Activated CD4-positive, alpha-beta T cell treated with anti-CD3 and anti-CD28 coated beads, Interleukin-10, Interleukin-2, amounts not matched to agents 100 ng/mL and 50 ng/mL, durations not matched to agents 16 hours and 8 hours (primary cell): ENCODE results near the gene TDRD3.
"Not testable (repeated sequence)": the region's sequence is repeated elsewhere in the genome, so short reads cannot be mapped to it uniquely, and the experiment has no call there.

ENCODE experiments used
- DNase-seq: peaks from one replicate; pipeline ENCODE4 v3.0.0-alpha.2; 2020

The TDRD3 gene

GRCh38 chr13:60396783-60397703 is at the start of gene TDRD3:
TSS of gene TDRD3 (plus strand) at chr13:60397220. CDS start at chr13:60397365, 145 bp downstream.
- DNase-seq, result peak; percentile 89

- no peak for DNase-seq
These were observed 49.3 kb upstream of the TDRD3 start for GRCh38 chr13:60347690-60348089.

GRCh38 chr13:60348097-60348496 is 48.9 kb upstream of the TDRD3 start:
- no peak for DNase-seq

- no peak for DNase-seq
These were observed 45.7 kb upstream of the TDRD3 start for GRCh38 chr13:60351326-60351725.

- DNase-seq, result no peak
These were observed 45.0 kb upstream of the TDRD3 start for GRCh38 chr13:60351855-60352615.

- no peak for DNase-seq
These were observed 44.4 kb upstream of the TDRD3 start for GRCh38 chr13:60352644-60353043.

GRCh38 chr13:60355056-60355455 is 42.0 kb upstream of the TDRD3 start:
- DNase-seq, result no peak

- DNase-seq, result no peak
These were observed 40.0 kb upstream of the TDRD3 start for GRCh38 chr13:60356970-60357369.

- DNase-seq, result no peak
These were observed 38.6 kb upstream of the TDRD3 start for GRCh38 chr13:60358453-60358852.

GRCh38 chr13:60363288-60363687 is 33.7 kb upstream of the TDRD3 start:
- no peak for DNase-seq

- peak; percentile 2 for DNase-seq
These were observed 27.8 kb upstream of the TDRD3 start for GRCh38 chr13:60369242-60369641.

- peak; percentile 18 for DNase-seq
These were observed 26.7 kb upstream of the TDRD3 start for GRCh38 chr13:60370343-60370742.

- DNase-seq, result no peak
These were observed 24.9 kb upstream of the TDRD3 start for GRCh38 chr13:60372141-60372540.

GRCh38 chr13:60379282-60379681 is 17.7 kb upstream of the TDRD3 start:
- not testable (repeated sequence) for DNase-seq

- no peak for DNase-seq
These were observed 17.0 kb upstream of the TDRD3 start for GRCh38 chr13:60379837-60380565.

GRCh38 chr13:60384911-60385310 is 12.1 kb upstream of the TDRD3 start:
- no peak for DNase-seq

GRCh38 chr13:60386250-60386649 is 10.8 kb upstream of the TDRD3 start:
- no peak for DNase-seq

- no peak for DNase-seq
These were observed 4.9 kb upstream of the TDRD3 start for GRCh38 chr13:60392131-60392530.

GRCh38 chr13:60395971-60396782 is 843 bp upstream of the TDRD3 start:
- DNase-seq, result peak; percentile 95

- DNase-seq, result peak; percentile 58
These were observed 821 bp downstream of the TDRD3 start for GRCh38 chr13:60397704-60398378.

- no peak for DNase-seq
These were observed 1.4 kb downstream of the TDRD3 start for GRCh38 chr13:60398379-60398891.
